ENCODE results near the gene KCNH4.

The KCNH4 gene

DNA sequence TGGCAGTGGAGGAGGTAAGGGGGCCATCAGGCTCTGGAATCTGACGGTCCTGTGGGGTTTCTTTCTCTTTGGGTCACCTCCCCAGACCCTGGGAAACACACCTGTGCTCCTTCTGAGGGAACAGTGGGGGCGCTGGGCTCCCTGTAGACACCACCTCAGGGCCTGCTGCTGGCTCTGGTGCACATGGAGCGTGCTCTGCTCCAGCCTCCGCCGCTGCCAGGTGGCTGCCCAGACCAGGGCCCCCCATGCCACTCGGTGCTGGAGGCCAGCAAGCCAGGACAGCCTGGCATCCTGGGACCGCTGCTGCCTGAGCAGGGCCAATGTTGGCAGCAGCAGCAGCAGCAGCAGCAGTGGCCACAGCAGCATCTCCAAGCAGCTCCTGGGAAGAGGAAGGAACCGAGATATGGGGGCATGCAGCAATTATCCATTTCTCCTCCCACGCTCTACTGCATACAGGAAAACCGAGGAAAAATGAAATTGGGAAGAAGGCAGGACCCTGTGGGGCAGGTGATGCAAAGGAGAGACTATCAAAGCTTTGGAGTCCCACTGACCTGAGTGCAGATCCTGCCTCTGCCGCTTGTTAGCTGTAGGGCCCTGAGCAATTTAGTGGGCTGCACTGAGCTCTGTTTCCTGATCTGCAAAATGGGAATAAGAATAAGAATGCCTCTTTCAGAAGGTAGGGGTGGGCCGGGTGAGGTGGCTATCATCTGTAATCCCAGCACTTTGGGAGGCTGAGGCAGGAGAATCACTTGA is 12.4 kb upstream of the KCNH4 start:
- H3K4me3 ChIP-seq (ENCODE audit: low read depth, low read length), result peak overlapping the region; percentile 69
- TF ChIP-seq, protein P1, sequence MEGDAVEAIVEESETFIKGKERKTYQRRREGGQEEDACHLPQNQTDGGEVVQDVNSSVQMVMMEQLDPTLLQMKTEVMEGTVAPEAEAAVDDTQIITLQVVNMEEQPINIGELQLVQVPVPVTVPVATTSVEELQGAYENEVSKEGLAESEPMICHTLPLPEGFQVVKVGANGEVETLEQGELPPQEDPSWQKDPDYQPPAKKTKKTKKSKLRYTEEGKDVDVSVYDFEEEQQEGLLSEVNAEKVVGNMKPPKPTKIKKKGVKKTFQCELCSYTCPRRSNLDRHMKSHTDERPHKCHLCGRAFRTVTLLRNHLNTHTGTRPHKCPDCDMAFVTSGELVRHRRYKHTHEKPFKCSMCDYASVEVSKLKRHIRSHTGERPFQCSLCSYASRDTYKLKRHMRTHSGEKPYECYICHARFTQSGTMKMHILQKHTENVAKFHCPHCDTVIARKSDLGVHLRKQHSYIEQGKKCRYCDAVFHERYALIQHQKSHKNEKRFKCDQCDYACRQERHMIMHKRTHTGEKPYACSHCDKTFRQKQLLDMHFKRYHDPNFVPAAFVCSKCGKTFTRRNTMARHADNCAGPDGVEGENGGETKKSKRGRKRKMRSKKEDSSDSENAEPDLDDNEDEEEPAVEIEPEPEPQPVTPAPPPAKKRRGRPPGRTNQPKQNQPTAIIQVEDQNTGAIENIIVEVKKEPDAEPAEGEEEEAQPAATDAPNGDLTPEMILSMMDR (conservative IDR thresholded peaks at IDR 0.05; ENCODE audit: low read depth, low read length), result no peak
- DNase-seq (ENCODE audit: low read depth), result no peak

DNA sequence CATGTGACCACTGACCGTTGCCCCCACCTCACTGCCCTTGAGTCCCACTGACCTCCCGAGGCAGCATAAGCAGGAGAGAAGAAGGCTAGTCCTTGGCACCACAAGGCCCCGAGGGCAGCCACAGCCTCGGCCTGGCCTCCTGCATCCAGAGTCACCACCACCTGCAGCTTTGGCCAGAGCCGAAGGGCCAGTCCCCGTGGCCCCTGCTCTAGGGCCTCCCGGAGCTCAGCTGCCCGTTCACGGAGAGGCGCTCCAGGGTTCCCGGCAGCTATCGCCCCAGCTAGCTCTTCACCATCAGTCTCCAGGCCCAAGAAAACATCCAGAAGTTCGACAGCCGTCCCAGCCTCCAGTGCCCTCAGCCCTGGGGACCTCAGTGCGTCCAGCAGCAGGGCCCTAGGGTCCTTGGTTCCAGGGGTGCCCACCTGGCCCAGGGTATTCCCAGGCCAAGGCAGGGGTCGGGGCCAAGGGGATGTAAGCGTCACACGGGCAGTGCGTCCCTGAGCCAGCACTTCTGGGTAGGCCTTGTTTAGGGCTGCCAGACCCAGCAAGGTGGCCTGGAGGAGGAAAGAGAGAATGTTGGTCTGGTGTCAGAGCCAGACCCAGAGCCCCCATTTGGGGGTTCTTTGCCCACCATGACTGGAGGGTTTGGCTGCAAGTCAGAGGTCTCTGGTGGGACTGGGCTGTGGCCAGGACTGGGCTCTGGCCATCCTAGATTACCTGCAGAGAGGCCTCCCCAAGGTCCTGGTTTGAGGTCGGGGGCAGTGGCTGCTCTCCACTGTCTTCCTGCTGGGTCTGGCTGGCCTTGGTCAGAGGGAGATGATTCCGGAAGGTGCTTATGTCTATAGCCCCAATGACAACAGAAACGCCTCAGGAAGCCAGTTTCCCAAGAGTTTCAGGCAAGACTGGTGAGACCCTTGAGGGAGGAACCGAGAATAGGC is 11.5 kb upstream of the KCNH4 start:
- TF ChIP-seq, protein P1 (conservative IDR thresholded peaks at IDR 0.05; ENCODE audit: low read depth, low read length), result no peak
- no peak for DNase-seq (ENCODE audit: low read depth)
- no peak overlapping the region for H3K4me3 ChIP-seq (ENCODE audit: low read depth, low read length)

DNA sequence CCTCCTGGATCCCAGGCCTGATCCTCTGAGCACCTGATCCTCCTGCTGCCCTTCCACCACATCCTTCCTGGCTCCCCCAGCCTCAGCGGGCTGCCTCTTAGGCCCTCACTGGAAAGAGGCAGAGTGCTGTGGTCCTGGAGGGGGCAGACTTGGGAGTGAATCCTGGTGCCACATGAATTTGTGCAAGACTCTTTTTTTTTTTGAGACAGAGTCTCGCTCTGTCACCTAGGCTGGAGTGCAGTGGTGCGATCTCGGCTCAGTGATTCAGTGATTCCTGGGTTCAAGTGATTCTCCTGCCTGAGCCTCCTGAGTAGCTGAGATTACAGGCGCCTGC is 10.3 kb upstream of the KCNH4 start:
- H3K4me3 ChIP-seq (ENCODE audit: low read depth, low read length), result no peak overlapping the region
- DNase-seq (ENCODE audit: low read depth), result no peak
- TF ChIP-seq, protein P1 (conservative IDR thresholded peaks at IDR 0.05; ENCODE audit: low read depth, low read length), result no peak

DNA sequence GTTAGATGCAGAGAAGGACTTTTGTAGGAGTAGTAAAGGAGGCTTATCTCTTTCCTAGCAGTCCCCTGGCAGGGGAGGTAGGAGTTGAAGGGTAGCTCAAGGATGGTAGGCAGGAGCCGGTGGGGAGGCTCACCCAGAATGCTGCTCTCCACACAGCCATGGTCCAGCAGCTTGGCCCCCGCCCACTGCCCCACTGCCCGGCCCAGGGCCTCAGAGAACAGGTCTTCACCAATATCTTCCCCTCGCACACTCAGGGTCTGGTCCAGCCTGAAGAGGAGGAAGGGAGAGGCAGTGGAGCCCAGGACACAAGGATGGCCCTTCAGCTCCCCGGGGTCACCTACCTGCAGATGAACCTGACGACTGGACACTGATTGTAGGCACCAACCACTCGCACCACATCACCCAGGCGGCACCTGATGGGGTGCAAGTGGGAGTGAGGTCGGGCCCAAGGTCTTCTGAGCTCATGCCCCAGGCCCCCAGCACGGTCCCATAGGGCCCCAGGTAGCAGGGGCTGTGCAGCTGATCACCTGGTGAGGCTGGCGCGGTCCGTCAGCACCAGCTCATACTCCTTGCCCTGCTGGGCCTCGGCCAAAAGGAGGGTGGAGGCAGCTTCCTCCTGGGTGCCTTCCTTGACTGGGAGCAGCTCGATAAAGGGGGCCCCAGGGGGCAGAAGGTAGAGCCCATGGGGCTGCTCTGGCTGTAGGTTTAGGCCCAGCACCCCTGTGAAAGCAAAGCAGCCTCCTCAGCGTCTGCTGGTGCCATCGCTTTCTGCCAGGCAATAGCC is 9.7 kb upstream of the KCNH4 start:
- TF ChIP-seq, protein P1 (conservative IDR thresholded peaks at IDR 0.05; ENCODE audit: low read depth, low read length), result no peak
- DNase-seq (ENCODE audit: low read depth), result no peak
- no peak overlapping the region for H3K4me3 ChIP-seq (ENCODE audit: low read depth, low read length)

DNA sequence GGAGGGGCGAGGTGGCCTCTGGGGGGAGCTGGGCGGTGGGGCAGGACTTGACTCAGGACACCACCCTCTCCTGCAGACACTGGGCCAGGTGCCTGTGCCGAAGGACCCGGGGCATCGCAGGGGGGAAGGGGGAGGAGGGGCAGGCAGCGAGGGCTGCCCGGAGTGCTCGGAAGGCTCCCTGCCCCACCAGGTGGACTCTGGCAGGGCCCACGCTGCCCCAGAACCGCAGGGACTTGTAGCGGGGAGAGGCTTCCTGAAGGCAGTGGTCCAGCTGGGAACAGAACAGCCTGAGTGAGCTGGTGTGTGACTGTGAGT is 8.7 kb upstream of the KCNH4 start:
- H3K4me3 ChIP-seq (ENCODE audit: low read depth, low read length), result no peak overlapping the region
- TF ChIP-seq, protein P1 (conservative IDR thresholded peaks at IDR 0.05; ENCODE audit: low read depth, low read length), result no peak

DNA sequence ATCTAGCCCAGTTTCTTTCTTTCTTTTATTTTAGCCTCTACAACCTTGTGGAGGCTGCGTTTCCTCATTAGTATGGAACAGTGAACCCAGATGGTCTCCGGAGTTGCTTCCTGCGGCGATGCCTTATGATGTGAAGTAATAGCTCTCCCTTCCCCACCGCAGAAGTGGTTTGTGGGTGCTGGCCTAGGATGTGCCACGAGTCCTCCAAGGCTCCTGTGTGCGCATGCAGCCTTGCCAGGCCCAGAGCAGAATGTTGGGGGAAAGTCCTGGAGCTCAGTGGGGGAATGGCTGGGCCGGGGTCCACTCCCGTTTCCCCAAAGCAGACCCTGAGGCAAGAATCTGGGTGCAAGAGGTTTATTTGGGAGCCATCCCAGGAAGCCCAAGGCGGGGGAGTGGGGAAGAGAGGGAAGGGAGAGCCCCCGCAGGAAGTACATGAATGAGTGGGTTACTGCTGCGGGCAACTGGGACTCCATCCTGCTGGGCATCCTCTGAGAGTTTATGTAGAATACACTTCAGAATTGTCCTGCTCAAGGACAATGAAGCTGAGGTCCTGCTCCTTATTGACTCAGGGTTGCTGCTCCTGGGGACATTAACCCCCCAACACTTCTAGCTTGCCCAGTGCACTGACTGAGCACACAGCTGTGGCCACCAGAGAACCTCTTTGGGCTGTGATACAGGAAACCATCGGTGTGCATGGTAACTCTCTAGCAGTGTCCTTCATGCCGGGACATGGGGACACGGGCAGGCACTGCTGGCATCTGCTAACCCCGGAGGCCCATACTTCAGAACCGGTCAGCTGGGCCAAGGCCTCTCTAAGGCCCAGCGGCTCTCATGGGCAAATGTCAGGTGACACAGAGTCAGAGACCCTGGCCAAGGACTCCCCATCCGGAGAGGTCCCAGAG is 8.1 kb upstream of the KCNH4 start:
- H3K4me3 ChIP-seq (ENCODE audit: low read depth, low read length), result no peak overlapping the region
- TF ChIP-seq, protein P1 (conservative IDR thresholded peaks at IDR 0.05; ENCODE audit: low read depth, low read length), result no peak
- no peak for DNase-seq (ENCODE audit: low read depth)

More for the DNA sequence above, 8.7 kb upstream of the KCNH4 start:
- no peak for DNase-seq (ENCODE audit: low read depth)
